ENCODE data around the gene FGFR3.
"Not testable (repeated sequence)": the region's sequence is repeated elsewhere in the genome, so short reads cannot be mapped to it uniquely, and the experiment has no call there.

Gene FGFR3

DNA sequence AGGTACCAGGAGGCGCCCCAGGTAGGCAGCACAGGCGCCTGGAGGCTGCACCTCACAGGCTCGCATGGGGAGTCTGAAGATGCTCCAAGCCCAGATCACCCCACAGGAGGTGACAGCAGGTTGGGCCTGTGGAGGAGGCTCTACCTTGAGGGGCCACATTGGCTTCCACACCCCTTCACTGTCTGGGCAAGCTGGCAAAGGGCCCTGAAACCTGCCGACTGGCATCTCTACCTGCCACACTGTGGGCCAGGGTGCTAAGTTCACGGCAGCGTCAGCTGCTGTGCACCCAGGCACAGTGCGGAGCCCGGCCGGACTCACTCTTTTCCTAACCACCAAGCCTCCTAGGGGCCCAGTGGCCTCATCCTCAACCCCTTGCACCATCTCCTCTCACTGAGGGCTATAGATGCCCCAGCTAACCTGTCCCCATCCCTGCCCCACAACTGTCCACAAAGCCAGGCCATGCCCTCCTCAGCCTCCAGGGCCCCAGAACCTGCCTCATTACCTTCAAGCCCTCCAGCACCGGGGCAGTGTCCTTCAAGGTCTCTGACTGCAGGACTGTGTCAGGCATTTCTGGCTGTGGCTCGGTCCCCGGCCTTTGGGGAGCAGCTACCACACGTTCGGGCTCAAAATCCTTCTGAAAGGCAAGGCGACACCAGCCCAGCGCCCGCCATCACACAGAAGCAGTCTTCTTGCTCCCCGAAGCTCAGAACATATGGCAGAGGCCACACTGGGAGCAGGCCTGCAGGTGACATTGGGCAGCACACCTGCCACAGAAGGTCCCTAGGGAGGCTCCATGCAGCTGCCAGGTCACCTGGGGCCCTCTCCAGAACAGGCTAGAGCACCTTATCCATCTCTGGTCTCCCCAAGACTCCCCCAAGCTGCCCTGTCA, 28.8 kb downstream of the FGFR3 start:
- DNase-seq, result no peak

DNA sequence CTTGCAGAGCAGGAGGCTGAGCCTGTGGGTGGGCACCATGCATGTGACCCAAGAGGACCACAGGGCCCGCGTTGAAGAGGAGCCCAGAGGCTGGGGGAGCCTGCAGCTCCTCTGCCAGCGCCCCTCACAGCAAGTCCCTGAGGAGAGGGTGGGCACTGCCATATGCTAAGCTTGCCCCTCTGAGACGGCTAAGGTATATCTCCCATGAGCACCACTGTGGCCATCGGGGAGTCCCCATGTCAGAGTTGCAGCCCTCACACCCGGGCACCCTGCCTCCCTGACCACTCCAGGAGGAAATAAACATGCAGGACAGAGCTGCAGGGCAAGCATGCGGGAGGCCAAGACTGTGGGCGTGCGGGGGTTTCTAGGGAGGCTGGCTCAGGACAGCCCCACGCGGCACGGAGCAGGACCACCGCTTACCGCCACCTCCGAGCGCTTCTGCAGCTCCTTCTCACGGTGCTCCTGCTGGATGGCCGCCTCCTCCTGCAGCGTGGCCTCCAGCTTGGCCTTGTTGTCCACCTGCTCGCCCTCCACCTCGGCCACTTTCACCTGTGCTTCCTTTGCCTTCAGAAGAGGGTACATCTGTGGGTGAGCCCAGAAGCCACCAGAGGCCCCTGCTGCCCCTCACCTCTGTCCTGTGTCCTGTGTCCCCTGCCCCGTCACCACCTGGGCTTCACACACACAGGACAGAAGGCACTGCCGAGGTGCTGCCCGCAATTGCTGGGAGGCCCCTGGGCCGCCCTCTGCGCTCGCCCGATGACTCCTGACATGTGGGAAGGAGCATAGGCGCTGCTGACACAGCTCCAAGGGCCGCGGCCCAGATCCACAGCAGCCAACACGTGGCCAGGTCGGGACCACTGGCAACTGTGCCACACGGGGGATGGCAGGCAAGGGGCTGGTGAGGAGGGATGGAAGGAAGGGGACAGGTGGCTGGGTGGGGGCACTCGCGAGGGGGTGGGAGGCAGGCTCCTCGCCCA, 29.8 kb downstream of the FGFR3 start:
- DNase-seq, result no peak

DNA sequence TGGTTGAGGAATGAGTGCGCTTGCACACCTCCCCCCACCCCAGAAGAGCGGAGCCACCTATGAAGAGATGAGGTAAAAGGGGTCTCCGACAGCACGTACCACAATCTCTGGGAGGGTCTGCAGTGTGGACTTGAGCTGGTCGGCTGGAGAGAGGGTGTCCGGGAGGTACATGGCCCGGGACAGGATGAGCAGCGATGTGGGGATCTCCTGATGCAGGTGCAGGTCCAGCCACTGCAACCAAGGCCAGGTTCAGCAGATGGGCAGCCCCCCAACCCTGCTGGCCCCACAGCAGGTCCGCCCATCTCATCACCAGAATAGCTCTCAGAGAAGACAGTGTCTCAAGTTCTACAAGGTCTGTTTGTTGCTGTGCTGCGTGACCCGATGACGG, 30.4 kb downstream of the FGFR3 start:
- DNase-seq, result no peak

DNA sequence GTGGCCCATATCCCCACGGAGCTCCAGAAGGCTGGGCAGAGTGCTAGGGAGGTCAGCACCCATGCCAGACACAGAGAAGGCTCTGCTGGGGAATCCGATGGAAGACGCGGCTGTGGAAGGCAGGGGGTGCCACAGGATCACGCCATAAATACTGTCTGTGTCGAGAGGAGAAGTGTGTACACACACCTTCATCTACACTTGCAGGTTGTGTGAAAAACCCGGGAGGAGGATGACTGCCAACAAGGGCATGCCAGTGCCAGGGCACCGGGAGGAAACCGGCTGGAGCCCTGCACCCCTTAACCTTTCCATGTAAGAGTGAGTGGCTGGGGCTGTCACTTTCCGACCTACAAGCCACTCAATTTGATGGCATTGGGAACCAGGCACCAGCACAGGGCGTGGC, 31.7 kb downstream of the FGFR3 start:
- DNase-seq, result no peak

DNA sequence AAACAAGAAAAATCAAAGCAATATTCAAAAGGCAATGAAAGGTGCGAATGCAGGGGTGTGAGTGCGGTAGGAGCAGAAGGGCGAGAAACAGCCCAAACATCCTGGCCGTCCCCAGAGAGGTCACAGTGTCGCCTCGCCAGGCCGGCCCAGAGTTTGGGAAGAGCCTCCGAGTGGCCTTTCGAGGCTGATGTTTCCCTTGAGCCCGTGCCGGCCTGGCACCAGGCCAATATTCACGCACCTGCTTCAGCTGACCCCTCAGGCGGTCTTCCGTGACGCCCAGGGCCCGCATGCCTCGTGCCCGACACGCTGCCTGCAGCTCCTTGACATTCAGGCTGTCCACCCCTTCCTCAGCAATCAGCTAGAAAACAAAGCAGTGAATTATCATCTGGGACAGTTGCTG, 32.2 kb downstream of the FGFR3 start:
- no peak for DNase-seq

DNA sequence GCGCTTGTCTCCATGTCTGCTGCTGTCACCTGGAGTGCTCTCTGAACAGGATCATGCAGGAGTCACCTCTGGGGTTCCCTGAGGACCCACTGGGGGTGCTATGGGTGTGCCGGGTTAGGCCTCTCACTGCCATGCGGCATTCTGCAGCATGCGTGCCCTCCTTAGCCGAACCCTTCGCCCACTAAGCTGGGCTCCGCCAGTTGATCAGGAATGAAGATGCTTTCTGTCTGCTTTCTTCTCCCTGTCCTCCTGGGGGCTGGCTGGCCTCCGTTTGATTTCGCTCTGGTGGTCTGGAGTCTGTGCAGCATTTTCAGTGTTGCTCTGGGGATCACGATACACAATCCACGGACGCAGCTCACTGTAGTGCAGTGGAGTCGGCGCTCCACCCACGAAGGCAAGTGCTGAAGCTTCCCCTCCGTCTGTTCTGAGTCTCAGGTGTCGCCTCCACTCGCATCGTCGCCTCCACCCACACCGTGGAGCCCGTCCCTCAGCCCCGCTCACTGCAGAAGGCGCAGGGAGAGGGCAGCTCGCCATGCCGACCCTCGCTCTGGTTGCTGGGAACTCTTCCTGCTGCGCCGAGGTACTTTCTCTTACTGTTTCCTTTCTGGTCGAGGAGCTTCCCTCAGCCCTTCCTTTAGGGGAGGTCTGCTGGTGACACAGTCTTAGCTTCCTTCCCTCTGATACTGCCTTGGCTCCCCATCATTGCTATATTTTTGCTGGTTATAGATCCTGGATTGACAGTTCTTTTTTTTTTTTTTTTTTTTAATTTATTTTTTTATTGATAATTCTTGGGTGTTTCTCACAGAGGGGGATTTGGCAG, 33.6 kb downstream of the FGFR3 start:
- DNase-seq, result no peak

DNA sequence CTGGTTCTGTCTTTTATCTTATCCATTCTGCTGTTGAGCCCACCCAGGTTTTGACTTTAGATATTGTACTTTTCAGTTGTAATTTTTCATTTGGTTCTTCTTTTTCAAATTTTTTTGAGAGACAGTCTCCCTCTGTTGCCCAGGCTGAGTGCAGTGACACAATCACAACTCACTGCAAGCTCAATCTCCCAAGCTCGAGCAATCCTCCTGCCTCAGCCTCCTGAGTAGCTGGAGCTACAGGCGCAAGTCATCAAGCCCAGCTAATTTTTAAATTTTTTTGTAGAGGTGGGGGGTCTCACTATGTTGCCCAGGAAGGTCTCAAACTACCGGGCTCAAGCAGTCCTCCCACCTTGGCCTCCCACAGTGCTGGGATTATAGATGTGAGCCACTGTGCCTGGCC, 37.1 kb downstream of the FGFR3 start:
- DNase-seq, result no peak

DNA sequence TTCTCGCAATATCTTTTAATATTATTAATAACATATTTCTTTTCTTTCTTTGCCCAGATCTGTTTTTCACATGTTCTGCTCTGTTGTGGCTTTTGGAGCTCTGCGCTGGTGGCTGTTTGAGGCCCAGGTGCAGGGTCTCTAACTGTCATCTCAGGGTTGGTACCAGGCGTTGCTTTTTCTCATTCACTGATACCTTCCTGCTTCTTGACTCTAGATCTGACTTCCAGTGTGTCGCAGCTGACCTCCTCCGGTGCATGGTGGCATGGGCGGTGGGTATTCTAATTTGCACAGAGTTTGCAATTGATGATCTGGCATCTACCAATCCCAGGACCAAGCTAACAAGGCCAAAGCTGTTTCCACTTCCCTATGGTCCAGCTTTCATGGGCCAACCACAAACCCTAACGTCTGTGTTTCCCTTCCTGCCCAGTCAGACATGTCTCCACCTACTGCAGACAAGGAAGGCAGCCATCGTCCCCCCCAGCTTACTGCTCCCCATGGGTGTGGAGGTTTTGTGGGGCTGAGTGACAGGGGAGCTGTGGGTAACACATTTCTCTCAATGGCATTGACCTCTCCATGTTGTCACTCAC, 37.6 kb downstream of the FGFR3 start:
- DNase-seq, result no peak

DNA sequence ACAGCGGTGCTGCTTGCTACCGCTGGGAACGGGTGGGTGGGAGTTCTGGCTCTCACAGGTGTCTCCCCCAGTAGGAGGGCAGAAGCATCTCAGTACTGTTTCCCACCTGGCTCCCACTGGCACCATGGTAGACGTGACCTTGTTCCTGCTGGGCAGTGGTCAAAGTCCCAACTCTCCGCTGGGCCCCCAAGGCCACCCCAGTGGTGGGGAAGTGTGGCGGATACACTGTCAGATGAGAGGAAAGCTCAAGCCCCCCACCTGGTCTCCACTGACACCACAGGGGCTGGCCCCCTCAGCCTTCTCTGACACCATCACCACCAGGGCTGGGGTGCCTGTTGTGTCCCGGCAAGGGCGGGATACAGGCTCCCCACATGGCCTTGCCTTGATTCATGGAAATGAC, 38.2 kb downstream of the FGFR3 start:
- no peak for DNase-seq

DNA sequence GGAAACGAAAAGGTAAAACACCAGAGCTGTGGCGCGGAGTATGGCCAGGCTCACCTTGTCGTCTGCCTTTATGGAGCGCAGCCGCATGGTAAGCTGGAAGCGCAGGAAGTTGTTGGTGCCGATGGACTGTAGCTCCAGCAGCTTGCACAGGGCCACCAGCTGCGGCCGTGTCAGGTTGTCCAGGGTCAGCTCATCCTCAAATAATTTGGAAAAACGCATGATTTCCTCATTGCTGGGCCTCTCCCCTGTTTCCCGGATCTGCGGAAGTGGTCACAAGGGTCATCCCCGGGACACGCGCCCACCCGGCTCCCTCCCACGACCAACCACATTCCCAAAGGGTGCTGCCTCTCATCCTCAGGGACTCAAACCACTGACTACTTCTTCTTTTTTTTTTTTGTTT, 39.6 kb downstream of the FGFR3 start:
- no peak for DNase-seq

DNA sequence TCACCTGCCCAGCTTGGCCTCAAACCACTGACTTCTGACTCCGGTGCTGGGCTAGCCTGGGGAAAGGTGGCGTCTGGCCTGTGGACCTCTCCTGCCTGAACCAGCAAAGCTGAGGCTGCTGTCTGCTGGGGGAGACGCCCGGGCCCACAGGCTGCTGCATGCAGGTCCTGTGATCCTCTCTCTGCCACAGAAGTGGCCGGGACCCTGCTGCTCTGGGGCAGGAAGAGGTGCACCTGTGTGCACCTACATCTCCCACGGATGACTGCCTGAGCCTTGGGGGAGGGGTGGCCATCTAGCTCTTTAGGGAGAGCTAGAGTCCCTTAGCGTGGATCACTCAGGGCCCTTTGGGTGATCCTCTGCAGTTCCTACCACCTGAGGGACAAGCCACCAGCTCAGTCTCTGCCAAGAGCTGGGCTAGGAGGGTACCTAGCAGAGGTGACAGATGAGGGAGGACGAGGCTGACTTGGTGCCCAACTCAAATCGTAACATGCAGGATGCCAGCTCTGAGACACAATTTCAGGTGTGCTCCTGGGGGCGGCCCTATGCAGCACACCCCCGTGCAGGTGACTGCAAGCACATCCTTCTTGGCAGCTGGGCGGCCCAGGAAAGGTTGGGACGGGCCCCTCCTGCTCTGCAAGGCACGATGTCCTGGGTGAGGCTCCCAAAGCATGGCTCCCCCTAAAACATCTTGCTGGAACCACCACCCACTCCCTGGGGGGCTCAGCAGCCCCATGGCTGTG, 40.4 kb downstream of the FGFR3 start:
- DNase-seq, result no peak

DNA sequence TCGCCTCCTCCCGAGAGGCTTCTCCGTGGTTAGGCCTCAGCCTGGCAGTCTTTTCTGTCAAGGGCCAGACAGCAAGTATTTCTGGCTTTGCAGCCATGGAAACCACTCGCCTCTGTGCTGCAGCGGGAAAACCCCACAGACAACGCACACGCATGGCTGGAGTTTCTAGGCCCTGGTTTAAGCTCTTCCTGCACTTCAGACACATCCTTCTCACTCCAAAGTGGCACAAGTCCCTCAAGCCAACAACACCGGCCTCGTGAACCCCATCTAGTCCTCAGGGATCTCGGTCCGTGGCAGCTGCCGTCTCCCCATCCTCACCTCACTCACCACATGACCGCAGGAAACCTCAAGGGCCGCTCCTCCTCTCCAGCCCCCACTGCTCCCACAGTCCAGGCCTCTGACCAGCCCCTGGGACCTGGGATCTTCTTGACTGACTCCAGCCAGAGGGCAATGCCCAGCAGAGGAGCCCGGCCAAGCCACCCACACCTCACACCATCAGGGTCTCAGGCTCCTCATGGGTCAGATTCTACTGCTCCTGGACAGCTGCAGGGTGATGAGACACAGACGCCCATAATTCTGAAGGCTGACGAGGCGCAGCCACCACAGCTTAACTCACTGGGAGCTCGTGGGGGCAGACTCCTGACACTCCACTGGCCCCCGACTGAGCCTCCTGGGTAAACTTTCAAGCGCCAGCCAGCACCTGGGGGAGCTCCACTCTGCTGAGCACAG, 41.1 kb downstream of the FGFR3 start:
- DNase-seq, result no peak

DNA sequence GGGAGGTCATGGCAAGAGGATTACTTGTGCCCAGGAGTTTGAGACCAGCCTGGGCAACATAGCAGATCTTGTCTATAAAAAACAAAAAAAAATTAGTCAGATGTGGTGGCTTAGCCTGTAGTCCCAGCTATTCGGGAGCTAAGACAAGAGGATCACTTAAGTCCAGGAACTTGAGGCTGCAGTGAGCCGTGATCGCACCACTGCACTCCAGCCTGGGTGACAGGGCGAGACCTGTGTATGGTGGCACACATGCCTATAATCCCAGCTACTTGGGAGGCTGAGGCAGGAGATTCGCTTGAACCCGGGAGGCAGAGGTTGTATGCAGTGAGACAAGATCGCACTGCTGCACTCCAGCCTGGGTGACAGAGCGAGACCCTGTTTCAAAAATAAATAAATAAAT, 42.7 kb downstream of the FGFR3 start:
- not testable (repeated sequence) for DNase-seq

DNA sequence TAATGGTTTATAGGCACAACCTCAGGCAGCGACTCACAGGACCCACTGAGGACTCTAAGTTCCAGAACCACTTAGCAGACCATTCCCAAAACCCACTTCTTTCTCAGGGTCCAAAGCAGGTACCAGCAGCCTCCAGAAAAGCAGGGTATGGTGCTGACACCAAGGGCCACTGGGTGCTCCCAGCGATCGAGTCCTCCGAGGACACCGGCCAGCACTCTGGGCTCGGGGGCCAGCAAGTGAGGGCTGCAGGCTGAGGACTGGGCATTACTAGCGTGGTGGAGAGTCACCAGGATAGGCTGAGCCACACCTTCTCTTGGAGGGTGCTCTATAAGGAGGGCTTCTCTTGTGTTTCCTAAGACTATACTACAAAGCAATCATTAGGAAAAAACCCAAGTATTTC, 43.6 kb downstream of the FGFR3 start:
- DNase-seq, result no peak

DNA sequence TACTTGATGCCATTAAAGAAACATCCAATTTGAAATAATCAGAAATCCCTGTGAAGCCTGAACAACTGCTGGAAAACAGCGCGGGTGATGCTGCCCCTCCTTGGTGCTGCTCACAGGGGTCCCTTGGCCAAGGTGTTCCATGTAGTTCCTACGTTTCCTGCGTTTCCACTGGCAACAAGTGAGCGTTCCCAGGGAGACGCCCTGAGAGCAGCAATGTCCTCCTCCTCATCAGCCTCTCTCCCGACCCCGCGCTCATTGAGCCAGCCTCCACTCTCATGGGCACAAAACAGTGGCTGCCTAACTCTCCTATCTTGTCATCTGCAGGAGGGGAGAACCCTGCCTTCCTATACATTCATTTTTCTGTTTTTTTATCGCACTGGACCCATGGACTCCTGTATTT, 44.0 kb downstream of the FGFR3 start:
- no peak for DNase-seq

DNA sequence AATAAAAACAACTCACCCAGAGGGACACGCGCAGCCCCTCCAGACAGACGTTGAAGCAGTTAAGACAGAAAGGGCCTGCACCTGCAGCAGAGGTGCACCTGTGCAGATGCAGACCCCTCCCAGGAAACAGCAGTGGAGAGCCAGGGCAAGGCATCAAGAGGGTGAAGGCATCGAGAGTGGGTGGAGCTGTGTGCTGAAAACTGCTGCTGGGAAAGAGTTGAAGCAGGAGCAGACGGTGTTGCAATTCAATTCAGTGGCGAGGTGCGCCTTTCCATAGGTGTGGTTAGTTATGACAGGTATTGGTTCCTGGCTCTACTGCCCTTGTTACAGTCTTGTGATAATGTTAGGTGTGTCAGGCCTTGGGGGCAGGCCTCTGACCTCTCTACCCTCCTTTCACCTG, 46.2 kb downstream of the FGFR3 start:
- no peak for DNase-seq

DNA sequence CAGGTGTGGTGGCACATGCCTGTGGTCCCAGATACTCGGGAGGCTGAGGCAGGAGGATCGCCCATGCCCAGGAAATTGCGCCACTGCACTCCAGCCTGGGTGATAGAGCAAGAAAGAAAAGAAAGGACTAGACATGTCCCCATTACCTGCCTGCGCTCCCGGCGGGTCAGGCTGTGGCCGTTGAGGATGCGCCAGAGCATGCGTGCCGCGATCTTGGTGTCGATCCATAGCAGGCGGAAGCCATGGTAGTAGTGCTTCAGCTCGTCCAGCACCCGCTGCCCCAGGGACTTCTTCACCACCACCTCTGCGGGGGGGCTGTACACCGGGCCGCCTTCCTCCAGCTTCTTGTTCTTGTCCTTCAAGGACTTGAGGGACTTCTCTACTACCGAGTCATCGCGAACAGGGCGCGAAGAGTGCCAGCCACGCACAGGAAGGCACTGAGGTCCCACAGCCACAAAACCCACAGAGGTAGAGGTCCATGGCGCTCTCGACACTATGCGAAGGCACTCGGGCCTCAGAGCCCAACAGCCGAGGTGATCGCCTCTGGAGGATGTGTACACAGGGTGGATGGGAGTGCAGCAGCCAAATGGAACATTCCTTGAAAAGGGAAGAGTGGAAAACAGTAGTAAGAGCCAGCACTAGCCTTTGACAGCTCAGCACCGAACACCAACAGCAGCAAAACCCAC, 48.3 kb downstream of the FGFR3 start:
- no peak for DNase-seq

DNA sequence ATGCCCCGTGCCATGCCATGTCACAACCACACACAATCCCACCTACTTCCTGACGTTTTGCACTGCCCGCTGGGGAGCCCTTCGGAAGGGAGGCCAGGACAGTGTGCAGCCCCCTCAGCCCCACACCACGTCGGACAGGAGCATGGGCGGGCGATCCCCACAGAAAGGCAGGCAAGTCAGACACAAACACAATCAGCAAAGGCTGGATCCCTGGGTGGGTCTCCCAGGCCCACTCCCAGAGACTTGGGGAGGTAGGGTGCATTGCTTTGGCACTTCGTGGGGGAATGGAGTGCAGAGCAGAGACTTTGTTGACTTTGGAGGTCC, 48.8 kb downstream of the FGFR3 start:
- no peak for DNase-seq

DNA sequence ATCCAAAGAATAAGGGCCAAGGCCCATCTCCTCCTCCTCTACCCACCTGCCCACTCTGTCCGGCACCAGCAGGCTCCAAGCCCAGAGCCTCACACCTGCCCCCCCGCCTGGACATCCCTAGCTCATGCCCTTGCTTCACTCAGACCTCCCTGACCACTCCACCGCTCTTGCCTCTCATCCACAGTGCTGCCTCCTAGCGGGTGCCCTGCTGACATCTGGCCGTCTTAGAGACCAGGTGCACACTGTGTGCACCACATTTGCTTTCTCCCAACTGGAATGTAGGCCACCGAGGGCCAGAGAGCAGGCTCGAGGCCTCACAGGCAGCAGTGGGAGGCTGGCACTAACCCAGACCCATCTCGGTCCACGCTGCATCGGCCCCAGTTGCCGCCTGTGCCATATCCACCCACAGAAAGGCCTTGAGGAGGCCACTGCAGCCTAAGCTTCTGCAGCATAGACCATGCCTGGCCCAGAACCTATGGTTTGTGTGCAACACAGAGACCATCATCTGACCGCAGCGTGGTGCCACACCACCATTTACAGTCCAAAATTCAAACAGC, 49.3 kb downstream of the FGFR3 start:
- DNase-seq, result no peak

DNA sequence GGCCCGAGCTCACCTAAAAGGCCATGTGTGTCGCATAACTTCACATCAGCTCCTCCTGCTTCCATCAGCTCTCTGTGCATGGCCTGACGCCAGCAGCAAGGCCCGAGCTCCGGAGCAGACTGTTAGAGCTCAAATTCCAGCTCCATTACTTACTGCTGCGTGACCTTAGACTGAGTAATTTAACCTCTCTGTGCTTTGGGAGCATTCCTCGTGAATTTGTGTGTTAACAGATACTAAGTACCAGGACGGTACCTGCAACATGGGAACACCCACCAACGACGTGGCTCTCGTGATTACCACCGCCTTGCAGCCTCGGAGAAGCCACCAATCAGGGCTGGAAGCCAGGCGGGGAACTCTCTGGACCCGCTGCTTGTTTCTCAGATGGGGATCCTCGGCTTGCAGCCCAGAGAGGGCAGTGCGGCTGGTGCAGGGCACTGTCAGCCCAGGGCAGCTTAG, 49.9 kb downstream of the FGFR3 start:
- DNase-seq, result no peak
